Erythroblast (primary cell): ENCODE measurements around the gene SVEP1.

ENCODE experiments used
- GATA1 ChIP-seq: IDR thresholded peaks from 2 replicates; pipeline ENCODE4 v1.6.1; 2011; ENCODE audit warnings: low read depth, mild to moderate bottlenecking, control low read depth, low read length, moderate library complexity
- POLR2A ChIP-seq: IDR thresholded peaks from 2 replicates; pipeline ENCODE4 v1.6.1; 2011; ENCODE audit warnings: mild to moderate bottlenecking, low read length

DNA sequence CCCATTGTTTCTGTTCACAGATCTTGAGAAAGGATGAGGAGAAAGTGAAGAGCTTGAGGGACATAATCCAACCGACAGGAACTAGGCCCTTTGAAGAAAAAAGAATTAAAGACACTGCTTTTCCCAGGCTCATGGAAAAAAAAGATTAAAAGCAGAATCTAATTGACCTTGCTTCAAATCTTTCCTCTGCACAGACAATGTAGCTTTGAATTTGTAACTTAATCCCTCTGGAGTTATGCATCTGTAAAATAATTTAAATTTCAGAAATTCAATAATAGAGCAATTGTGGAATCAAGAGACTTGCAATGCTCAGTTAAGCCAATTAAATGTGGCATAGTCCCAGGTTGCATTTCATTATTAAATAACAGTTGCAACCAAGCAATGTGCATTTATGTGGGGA lies 64.6 kb downstream of the SVEP1 start:
- TF ChIP-seq POLR2A (no peak), GATA1 (no peak)
